HG03159 (cell line): ENCODE data around the gene FTO.

Experiments
- ATAC-seq: cut with Tn5 transposase; IDR thresholded peaks from one replicate; pipeline ENCODE4 v1.9.1; 2021; ENCODE audit warnings: mild to moderate bottlenecking, moderate library complexity; ENCODE audit not compliant: unreplicated experiment

Gene FTO

GRCh38 chr16:54143410-54143809 is 439.5 kb downstream of the FTO start:
- ATAC-seq = no peak

GRCh38 chr16:54143934-54144571 is 440.1 kb downstream of the FTO start:
- no peak for ATAC-seq

GRCh38 chr16:54144572-54144947 is 440.6 kb downstream of the FTO start:
- ATAC-seq = no peak

- no peak for ATAC-seq
Measured at GRCh38 chr16:54145881-54146280, 441.9 kb downstream of the FTO start.

GRCh38 chr16:54148974-54149373 is 445.0 kb downstream of the FTO start:
- ATAC-seq = no peak

- no peak for ATAC-seq
Measured at GRCh38 chr16:54150861-54151260, 446.9 kb downstream of the FTO start.

GRCh38 chr16:54152362-54153239 is 448.6 kb downstream of the FTO start:
- no peak for ATAC-seq

GRCh38 chr16:54153240-54153934 is 449.4 kb downstream of the FTO start:
- no peak for ATAC-seq

- ATAC-seq = no peak
Measured at GRCh38 chr16:54156349-54156748, 452.4 kb downstream of the FTO start.

- no peak for ATAC-seq
Measured at GRCh38 chr16:54158986-54159385, 455.0 kb downstream of the FTO start.

- no peak for ATAC-seq
Measured at GRCh38 chr16:54159490-54160080, 455.6 kb downstream of the FTO start.

- no peak for ATAC-seq
Measured at GRCh38 chr16:54160252-54160860, 456.4 kb downstream of the FTO start.

GRCh38 chr16:54160939-54161897 is 457.3 kb downstream of the FTO start:
- no peak for ATAC-seq

- ATAC-seq = no peak
Measured at GRCh38 chr16:54163197-54163843, 459.4 kb downstream of the FTO start.

- ATAC-seq = no peak
Measured at GRCh38 chr16:54164789-54165173, 460.8 kb downstream of the FTO start.

- no peak for ATAC-seq
Measured at GRCh38 chr16:54165174-54165911, 461.4 kb downstream of the FTO start.

GRCh38 chr16:54165912-54166865 is 462.2 kb downstream of the FTO start:
- ATAC-seq = no peak

- no peak for ATAC-seq
Measured at GRCh38 chr16:54169112-54169511, 465.2 kb downstream of the FTO start.
